ENCODE results near the gene LSG1. TPM values are rescaled to one million over a fixed set of nuclear protein-coding genes. Genes with fewer than 3 reads are reported as not detected.

LSG1 gene
- 52.8 and 53.6 TPM in 2 replicates for total RNA-seq

DNA sequence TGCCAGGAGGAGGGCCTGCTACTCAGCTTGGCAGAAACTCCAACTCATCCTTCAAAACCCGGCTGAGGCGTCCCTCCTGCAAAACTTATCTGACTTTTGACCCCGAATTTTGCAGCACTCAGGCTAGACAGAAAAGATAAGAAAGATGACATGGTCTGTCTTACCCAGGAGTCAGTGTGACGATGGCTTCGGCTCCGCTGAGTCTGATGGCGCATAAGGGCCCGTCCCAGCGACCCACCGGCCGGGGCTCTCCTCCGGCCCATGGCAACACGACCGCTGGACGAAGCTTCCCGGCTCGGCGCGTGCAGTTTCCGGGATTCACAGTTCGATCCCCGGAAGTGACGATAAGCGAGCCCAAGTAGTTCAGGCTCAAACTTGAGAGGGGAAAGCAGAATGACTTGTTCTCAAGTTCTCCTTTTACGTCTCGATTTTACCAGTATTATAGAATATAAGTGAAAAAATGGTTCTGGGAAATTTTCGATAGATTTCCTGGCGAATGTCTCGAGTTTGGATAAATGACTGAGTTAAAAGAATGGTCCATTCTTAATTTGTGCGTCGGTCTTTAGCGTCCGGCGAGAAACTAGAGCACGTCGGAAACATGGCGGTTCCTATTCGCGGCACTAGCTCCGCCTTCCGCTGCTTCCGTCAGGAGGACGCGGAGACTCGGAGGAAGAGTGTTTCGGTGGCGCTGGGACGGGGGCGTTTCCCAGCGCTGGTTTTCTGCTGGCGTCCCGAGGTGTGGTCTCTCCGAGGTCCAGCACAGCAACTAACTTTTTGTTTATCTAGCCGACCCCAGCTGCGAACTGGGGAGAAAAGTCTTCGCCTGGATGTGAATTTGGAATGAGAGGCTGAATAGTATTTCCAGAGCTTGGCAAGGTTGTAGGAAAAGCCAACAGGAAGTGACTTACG is at the start of gene LSG1:
Gene LSG1, minus strand, starts transcription at position 292 of the 909 bp plus-strand sequence. Its CDS starts 29 bp downstream, at position 263.
- Mint-ChIP-seq H3K36me3 (ENCODE audit: low read depth) (peaks cover 31% of the 10 kb centered on the region), H3K4me1 (ENCODE audit: low read depth) (peaks cover 44% of the 10 kb centered on the region), H3K4me3 (ENCODE audit: low read depth) (peak within 1 kb of the TSS; percentile 99), H3K9me3 (no peaks in the 10 kb centered on the region), H3K27ac (peak within 1 kb of the TSS; percentile 96), H3K27me3 (ENCODE audit: low read depth) (peaks cover 2% of the 10 kb centered on the region)
- peak; percentile 83 for DNase-seq (ENCODE audit: low spot score)
- intact Hi-C loops (cut with micrococcal nuclease), result loop anchor here (2.0 to 5.0 kb wide), 4 partner anchors 13 to 600 kb away; partner anchors contain the start of genes ATP13A3, FAM43A and XXYLT1

DNA sequence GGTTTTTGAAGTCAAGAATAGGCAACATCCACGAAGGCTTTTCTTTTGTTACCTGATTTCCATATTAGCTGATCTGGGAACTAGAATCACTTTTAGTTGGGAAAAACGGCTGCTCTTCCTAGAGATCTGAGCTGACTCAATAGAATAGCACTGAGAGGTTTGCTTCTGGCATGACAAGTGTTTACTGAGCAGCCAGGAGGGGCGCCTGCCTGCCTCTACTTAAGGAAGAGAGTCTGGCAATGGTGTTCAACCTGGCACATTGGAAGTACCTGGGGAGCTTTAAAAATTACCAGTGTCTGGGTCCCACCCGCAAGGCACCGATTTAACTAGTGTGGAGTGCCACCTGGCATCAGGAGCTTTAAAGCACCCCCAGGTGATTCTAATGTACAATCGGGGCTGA is 48.1 kb upstream of the LSG1 start:
- peaks cover 9% of the 10 kb centered on the region for H3K27me3 Mint-ChIP-seq (ENCODE audit: low read depth)
- no peak overlapping the region for H3K27ac Mint-ChIP-seq
- H3K9me3 Mint-ChIP-seq, result no peaks in the 10 kb centered on the region
- no peak overlapping the region for H3K4me3 Mint-ChIP-seq (ENCODE audit: low read depth)
- intact Hi-C loops (cut with micrococcal nuclease), result no loop called here
- no peaks in the 10 kb centered on the region for H3K4me1 Mint-ChIP-seq (ENCODE audit: low read depth)
- no peaks in the 10 kb centered on the region for H3K36me3 Mint-ChIP-seq (ENCODE audit: low read depth)
- DNase-seq (ENCODE audit: low spot score), result no peak

DNA sequence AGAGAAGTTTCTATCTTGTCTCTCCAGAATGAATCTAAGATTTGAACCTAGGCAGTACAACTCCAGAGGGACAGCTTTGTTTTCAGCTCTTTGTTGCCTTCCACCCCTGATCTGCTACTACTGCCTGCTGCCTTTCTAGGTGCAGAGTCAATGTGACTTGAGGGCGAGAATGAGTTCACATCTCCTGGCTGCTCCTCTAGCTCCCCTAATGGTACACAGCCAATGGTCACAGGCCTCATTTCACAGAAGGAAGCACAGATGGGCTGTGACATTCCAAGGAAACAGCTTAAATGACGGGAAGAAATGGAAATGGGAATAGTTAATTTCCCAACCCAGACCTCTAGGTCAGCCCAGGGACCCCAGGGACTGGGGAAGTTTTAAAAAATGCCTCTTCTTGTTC is 46.1 kb upstream of the LSG1 start:
- Mint-ChIP-seq H3K36me3 (ENCODE audit: low read depth) (no peaks in the 10 kb centered on the region), H3K4me1 (ENCODE audit: low read depth) (no peaks in the 10 kb centered on the region), H3K9me3 (no peaks in the 10 kb centered on the region), H3K27me3 (ENCODE audit: low read depth) (peaks cover 12% of the 10 kb centered on the region), H3K4me3 (ENCODE audit: low read depth) (no peak overlapping the region), H3K27ac (no peak overlapping the region)
- intact Hi-C loops (cut with micrococcal nuclease), result no loop called here
- no peak for DNase-seq (ENCODE audit: low spot score)

DNA sequence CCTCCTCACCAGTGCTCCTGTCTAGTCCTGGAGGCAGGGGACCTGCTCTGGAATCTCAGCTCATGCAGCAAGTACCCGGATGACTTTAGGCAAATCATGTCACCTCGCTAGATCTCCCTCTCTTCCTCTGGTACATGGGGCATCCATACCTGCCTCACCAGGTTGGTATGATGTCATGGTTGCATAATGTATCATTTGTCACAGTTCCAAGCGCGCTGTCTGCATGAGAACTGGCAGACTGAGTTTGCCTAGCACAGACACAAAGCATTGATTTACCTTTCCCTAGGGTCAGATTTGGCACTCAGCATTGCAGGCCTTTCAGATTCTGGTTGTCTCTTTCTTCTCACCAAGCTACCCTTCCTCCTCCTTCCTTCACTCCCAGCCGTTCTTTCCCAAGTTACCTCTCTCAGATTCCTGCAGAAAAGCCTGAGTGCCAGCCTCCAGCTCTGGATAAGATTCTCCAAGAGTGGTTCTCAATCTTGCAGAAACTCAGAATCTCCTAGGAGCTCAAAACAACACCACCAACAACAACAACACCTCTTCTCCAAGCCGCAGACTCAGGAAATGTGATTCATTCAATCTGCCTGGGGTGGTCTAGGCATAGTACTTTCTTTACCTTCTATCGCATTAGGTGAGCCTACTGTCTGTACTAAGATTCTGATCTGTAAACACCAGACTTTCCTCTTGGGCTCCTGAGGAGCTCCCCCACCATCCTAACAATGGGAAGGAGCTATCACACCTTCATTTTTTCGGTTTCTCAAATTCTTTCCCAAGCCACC is 43.2 kb upstream of the LSG1 start:
- H3K27me3 Mint-ChIP-seq (ENCODE audit: low read depth), result peaks cover 9% of the 10 kb centered on the region
- no peak overlapping the region for H3K27ac Mint-ChIP-seq
- DNase-seq (ENCODE audit: low spot score), result no peak
- intact Hi-C loops (cut with micrococcal nuclease), result no loop called here
- no peaks in the 10 kb centered on the region for H3K9me3 Mint-ChIP-seq
- H3K4me3 Mint-ChIP-seq (ENCODE audit: low read depth), result no peak overlapping the region
- H3K4me1 Mint-ChIP-seq (ENCODE audit: low read depth), result no peaks in the 10 kb centered on the region
- no peaks in the 10 kb centered on the region for H3K36me3 Mint-ChIP-seq (ENCODE audit: low read depth)

DNA sequence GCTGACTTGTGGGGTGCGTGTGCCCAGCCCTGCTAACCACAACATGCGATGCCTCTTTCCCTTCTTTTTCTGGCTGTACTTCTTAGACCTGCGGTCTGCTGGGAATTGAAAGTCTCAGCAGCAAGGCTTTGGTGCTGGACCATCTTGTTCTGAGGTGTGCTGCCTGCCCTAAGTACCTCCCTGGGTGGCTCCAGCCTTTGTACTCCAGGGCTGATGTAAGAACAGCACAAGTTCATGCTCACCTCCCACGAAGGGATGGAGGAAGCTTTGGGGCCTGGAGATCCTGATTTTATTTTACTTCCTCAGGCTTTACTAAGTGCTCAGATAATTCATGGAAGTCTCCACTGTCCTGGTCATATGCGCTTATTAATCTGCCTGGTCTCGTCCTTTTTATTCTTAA is 42.6 kb upstream of the LSG1 start:
- H3K36me3 Mint-ChIP-seq (ENCODE audit: low read depth), result no peaks in the 10 kb centered on the region

DNA sequence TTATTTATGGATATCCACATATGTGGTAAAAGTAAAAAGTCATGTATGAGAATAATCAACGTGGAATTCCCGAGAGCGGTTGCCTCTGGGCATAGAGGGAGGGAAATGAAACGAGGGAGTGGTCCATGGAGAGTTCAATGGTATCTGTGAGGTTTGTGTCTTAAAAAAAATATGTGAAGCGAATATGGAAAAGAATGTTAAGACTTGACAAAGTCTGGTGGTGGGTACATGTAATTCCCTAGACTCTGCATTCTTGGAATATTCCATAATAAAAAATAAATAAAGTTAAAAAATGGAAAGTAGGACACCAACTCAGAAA is 42.1 kb upstream of the LSG1 start:
- H3K27ac Mint-ChIP-seq, result no peak overlapping the region
- H3K27me3 Mint-ChIP-seq (ENCODE audit: low read depth), result peaks cover 9% of the 10 kb centered on the region
- DNase-seq (ENCODE audit: low spot score), result no peak
- H3K36me3 Mint-ChIP-seq (ENCODE audit: low read depth), result no peaks in the 10 kb centered on the region
- no peaks in the 10 kb centered on the region for H3K9me3 Mint-ChIP-seq
- no peaks in the 10 kb centered on the region for H3K4me1 Mint-ChIP-seq (ENCODE audit: low read depth)
- intact Hi-C loops (cut with micrococcal nuclease), result no loop called here
- no peak overlapping the region for H3K4me3 Mint-ChIP-seq (ENCODE audit: low read depth)

More for the DNA sequence above, 42.6 kb upstream of the LSG1 start:
- DNase-seq (ENCODE audit: low spot score), result no peak
- H3K4me3 Mint-ChIP-seq (ENCODE audit: low read depth), result no peak overlapping the region
- intact Hi-C loops (cut with micrococcal nuclease), result no loop called here
- H3K9me3 Mint-ChIP-seq, result no peaks in the 10 kb centered on the region
- H3K27me3 Mint-ChIP-seq (ENCODE audit: low read depth), result peaks cover 9% of the 10 kb centered on the region
- no peak overlapping the region for H3K27ac Mint-ChIP-seq
- H3K4me1 Mint-ChIP-seq (ENCODE audit: low read depth), result no peaks in the 10 kb centered on the region

DNA sequence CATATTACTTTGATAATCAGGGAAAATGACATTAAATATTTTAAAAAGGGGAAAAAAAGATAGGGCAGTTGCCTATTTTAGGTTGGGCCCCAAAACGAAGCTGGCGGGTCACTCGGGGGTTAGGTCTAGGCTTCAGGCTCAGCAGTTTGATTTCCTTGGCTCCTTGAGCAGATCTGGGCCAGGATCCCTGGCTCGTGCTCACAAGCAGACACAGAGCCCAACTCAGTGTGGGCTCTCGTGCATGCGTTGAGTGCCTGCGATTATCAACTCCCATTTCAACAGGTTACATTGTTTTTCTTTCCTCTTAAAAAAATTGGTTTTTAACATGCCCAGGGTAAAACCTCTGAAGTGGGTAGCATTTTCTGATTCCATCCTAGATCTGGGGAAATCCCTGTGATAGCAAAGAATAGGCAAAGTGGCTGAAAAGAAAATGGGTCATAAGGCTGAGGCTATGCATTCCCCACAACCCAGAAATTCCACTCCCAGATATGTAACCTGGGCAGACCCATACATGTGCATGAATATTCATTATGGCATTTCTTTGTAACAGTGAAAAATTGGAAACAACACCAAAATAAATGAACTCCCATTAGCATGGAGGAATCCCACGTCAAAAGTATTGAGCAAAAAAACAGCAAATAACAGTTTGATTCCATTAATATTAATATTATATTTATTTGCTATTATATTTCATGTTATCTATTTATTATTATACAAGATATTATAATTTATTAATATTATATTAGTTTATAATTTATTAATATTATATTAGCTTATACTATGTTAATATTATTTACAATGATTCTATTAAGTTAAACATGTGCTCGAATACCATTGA is 41.5 kb upstream of the LSG1 start:
- Mint-ChIP-seq H3K4me3 (ENCODE audit: low read depth) (no peak overlapping the region), H3K27me3 (ENCODE audit: low read depth) (peaks cover 9% of the 10 kb centered on the region), H3K9me3 (no peaks in the 10 kb centered on the region), H3K4me1 (ENCODE audit: low read depth) (no peaks in the 10 kb centered on the region), H3K36me3 (ENCODE audit: low read depth) (no peaks in the 10 kb centered on the region), H3K27ac (no peak overlapping the region)
- intact Hi-C loops (cut with micrococcal nuclease), result no loop called here
- DNase-seq (ENCODE audit: low spot score), result no peak

DNA sequence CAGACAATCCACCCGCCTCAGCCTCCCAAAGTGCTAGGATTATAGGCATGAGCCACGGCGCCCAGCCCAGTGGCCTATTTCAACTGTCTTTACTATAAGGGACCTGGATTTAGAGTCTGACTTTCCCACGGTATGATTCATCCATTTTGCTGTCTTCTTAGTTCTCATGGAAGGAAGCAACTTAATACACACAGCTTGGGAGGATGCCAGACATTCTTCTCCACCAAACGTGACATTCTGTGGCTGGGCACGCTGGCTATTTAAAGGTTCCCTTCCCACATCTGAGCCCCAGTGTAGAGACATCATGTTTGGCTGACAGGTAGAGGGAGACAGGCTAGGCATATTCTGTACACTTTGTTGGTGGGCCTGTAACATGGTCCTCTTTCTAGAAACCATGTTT is 39.9 kb upstream of the LSG1 start:
- H3K9me3 Mint-ChIP-seq, result no peaks in the 10 kb centered on the region
- peaks cover 7% of the 10 kb centered on the region for H3K27me3 Mint-ChIP-seq (ENCODE audit: low read depth)
- H3K36me3 Mint-ChIP-seq (ENCODE audit: low read depth), result no peaks in the 10 kb centered on the region
- H3K4me3 Mint-ChIP-seq (ENCODE audit: low read depth), result no peak overlapping the region
- DNase-seq (ENCODE audit: low spot score), result no peak
- no peaks in the 10 kb centered on the region for H3K4me1 Mint-ChIP-seq (ENCODE audit: low read depth)
- intact Hi-C loops (cut with micrococcal nuclease), result no loop called here
- no peak overlapping the region for H3K27ac Mint-ChIP-seq

DNA sequence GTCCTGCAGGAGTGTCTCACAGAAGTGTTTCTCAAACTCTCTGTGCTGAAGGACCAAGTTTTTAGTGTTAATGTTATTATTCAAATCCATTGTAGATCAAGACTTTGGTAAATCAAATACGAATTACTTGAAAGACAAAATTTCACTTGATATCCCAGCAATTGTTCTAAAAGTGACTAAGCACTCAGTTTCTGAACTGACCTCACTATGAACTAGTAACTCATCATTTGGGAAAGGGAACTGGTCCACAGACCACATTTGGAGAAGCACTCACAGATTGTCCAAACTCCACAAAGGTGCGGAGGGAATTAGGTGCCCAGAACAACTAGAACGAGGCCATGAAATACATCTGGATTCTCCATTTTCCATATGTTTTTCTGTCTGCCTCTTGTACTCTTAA is 39.3 kb upstream of the LSG1 start:
- H3K27ac Mint-ChIP-seq, result no peak overlapping the region
- no peaks in the 10 kb centered on the region for H3K36me3 Mint-ChIP-seq (ENCODE audit: low read depth)
- no peak overlapping the region for H3K4me3 Mint-ChIP-seq (ENCODE audit: low read depth)
- intact Hi-C loops (cut with micrococcal nuclease), result no loop called here
- H3K27me3 Mint-ChIP-seq (ENCODE audit: low read depth), result peaks cover 7% of the 10 kb centered on the region
- no peak for DNase-seq (ENCODE audit: low spot score)
- H3K9me3 Mint-ChIP-seq, result no peaks in the 10 kb centered on the region
- no peaks in the 10 kb centered on the region for H3K4me1 Mint-ChIP-seq (ENCODE audit: low read depth)

DNA sequence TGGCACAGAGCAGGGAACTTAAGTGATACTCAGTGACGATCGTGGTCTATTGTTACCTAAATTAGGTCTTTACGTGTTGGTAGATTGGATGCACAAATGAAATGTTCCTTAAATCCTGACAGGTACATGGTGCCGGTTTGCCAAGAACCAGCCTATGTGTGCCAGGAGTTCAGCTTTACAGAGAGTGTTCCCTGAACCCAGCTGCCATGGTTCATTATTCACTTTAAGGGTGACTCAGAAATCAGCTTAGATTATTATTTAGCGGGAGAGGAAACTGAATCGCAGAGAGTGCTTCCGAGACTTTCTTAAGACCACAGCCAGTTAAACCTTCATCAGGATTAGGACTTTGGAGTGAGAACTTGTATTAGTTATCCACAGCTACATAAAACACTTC is 35.2 kb upstream of the LSG1 start:
- Mint-ChIP-seq H3K27me3 (ENCODE audit: low read depth) (no peaks in the 10 kb centered on the region), H3K27ac (no peak overlapping the region), H3K36me3 (ENCODE audit: low read depth) (no peaks in the 10 kb centered on the region), H3K4me3 (ENCODE audit: low read depth) (no peak overlapping the region), H3K9me3 (no peaks in the 10 kb centered on the region), H3K4me1 (ENCODE audit: low read depth) (no peaks in the 10 kb centered on the region)
- no peak for DNase-seq (ENCODE audit: low spot score)
- intact Hi-C loops (cut with micrococcal nuclease), result no loop called here

DNA sequence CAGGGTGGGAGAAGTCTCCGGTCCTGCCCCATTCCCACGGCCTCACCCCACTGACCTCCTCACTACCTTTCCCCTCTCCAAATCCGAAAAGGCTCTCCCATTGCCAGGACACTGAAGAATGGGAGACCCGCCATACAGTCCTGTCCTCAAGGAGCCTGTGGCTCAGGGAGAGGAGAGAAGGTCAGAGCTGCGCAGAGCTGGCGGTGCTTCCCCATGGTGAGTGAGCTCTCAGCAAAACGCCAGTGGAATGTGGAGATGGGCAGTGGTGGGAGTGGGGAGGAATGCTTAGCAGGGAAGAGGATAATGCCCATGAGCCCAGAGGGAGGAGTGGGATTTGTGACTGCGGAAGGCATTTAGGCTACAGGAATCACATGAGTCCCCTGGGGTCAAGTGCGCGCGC is 33.8 kb upstream of the LSG1 start:
- no peaks in the 10 kb centered on the region for H3K9me3 Mint-ChIP-seq
- no peak for DNase-seq (ENCODE audit: low spot score)
- H3K4me3 Mint-ChIP-seq (ENCODE audit: low read depth), result no peak overlapping the region
- no peaks in the 10 kb centered on the region for H3K36me3 Mint-ChIP-seq (ENCODE audit: low read depth)
- H3K4me1 Mint-ChIP-seq (ENCODE audit: low read depth), result no peaks in the 10 kb centered on the region
- no peaks in the 10 kb centered on the region for H3K27me3 Mint-ChIP-seq (ENCODE audit: low read depth)
- H3K27ac Mint-ChIP-seq, result no peak overlapping the region
- intact Hi-C loops (cut with micrococcal nuclease), result no loop called here

DNA sequence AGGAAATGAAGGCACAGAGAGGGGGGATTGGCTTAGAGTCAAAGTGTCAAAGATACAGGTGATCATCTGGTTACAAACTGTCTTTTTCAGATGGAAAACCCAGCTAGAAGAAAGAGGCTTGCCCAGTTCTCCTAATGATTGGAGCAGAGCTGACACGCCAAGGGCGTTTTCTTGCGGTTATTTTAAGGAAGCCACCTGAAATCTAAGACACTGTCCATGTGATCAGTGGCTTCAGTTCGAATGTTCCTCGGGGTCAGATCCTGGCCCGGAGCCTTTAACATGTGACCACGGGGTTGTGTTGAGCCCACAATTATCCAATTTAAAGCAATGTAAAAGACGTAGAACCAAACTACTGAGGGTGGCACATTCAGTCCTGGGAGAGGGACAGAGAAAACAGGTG is 33.2 kb upstream of the LSG1 start:
- DNase-seq (ENCODE audit: low spot score), result no peak
- no peaks in the 10 kb centered on the region for H3K27me3 Mint-ChIP-seq (ENCODE audit: low read depth)
- H3K36me3 Mint-ChIP-seq (ENCODE audit: low read depth), result no peaks in the 10 kb centered on the region
- H3K4me3 Mint-ChIP-seq (ENCODE audit: low read depth), result no peak overlapping the region
- intact Hi-C loops (cut with micrococcal nuclease), result no loop called here
- no peaks in the 10 kb centered on the region for H3K9me3 Mint-ChIP-seq
- H3K27ac Mint-ChIP-seq, result no peak overlapping the region
- no peaks in the 10 kb centered on the region for H3K4me1 Mint-ChIP-seq (ENCODE audit: low read depth)
